Activated CD8-positive, alpha-beta memory T cell treated with anti-CD3 and anti-CD28 coated beads, Interleukin-2, amount 50 U/mL, for 1 hour (primary cell): ENCODE measurements around the gene GIGYF2.
"Not testable (repeated sequence)": the region's sequence is repeated elsewhere in the genome, so short reads cannot be mapped to it uniquely, and the experiment has no call there.

Experiments used
- DNase-seq: peaks from one replicate; pipeline ENCODE4 v3.0.0-alpha.2; 2020; ENCODE audit errors: extremely low read depth

The GIGYF2 gene

DNA sequence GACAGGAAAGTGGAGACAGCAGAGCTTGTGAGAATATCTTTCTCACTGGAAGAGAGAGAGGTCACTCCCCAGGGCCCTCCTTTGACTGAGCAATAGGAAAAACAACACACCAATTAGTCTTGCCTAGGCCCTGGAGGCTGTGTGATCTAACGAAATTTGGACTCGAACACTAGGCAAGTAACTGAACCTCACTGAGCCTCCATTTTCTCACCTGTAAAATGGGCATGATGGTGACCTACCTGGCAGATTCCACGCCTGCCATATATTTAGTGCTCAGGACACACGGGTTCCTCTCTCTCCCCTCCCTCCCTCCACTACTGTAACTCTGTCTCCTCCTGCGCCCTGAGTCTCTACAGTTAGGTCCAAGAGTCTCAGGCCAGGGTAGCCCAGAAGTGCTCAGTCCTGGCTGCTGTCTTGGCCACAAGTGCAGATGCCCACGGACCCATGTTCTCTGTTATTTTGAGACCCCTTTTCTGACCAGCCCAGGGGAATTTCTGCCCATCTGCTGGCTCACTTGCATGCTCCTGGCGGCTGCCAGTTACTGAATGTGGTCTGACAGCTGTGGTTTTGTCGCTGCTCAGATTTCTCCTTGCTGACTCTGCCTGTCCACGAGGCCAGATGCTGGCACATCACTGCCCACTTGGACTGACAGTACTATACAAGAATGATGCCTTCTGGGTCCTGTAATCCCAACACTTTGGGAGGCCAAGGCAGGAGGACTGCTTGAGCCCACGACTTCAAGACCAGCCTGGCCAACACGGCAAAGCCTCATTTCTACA is 9.6 kb upstream of the GIGYF2 start:
- no peak for DNase-seq

DNA sequence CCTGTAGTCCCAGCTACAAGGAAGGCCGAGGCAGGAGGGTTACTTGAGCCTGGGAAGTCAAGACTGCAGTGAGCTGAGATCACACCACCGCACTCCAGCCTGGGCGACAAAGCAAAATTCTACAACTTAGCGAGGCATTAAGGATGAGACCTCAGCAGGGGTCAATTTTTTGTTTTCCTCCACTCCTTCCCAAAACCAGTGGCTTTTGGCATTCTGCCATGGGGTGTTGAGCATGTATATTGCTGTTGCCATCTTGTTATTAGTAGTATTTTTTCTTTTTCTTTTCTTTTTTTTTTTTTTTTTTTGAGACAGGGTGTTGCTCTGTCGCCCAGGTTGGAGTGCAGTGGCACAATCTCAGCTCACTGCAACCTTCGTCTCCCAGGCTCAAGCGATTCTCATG is 8.9 kb upstream of the GIGYF2 start:
- no peak for DNase-seq

DNA sequence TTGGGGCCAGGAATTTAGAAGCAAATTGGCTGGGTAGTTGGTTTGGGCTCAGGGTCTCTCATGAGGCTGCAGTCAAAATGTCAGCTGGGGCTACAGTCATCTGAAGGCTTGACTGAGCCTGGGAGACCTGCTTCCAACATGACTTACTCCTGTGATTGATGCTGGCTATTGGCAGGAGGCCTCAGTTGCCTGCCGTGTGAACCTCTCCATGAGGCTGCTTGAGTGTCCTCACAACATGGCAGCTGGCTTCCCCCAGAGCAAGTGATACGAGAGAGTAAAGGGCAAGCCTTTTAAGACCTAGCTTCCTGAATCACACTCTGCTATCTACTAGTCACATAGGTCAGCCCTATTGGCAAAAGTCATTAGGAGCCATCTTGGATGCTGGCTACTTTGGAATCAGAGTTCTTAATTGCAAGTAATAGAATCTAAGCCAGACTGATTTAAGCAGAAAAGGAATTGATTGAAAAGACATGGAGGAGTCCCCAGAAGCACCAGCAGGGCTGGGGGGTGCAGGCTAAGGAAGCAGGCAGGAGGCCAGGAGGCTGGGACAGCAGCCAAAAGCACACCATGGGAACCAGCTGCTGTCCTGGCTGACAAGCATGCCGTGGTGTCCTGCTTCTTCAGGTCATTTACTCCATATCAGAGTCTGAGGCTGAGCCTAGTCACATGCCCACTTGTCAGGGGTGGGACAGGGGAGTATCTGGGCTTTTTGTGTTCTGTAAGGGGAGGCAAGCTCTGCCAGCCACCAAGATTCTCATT is 7.8 kb upstream of the GIGYF2 start:
- no peak for DNase-seq

DNA sequence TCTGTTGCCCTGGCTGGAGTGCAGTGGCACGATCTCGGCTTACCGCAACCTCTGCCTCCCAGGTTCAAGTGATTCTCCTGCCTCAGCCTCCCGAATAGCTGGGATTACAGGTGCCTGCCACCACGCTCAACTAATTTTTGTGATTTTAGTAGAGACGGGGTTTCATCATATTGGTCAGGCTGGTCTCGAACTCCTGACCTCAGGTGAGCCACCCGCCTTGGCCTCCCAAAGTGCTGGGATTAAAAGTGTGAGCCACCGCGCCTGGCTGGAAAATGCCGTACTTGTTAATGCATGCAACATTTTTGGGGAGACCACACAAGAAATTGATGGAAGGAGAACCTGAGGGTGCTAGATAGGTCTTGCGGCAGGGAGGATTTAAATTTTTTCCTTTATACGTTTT is 6.0 kb upstream of the GIGYF2 start:
- not testable (repeated sequence) for DNase-seq

DNA sequence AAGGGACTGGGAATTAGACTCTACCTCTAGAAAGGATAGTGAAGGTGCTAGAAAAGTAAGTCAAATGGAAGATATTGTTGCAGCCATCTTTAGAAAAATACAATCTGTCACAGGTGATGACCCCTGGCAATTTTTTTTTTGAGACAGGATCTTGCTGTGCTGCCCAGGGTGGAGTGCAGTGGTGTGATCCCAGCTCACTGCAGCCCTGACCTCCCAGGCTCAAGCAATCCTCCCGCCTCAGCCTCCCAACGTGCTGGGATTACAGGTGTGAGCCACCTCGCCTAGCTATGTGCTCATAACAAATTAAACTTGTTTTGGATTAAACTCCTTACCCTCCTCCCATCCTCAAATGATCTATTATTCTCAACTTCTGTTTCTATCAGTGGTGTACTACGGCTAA is 3.8 kb upstream of the GIGYF2 start:
- DNase-seq: no peak

DNA sequence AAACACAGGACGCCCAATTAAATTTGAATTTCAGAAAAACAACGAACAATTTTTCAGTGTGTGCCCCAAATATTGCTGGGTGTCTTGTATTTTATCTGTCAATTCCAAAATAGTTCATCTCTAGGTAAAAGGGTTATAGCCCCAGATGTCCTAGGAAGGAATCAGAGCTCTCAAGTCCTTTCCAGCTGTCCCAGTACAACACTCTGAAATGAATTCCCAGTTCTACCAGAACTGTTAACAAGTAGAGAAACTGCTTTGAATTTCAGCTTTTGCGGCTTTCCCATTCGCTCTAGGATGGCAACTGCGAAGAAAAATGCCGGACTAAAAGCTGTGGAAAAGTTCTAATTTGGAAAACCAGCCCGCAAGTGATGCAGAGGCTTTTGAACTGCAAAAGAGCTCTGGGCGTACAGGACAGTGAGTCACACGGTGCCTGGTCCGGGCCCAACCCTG is 497 bp upstream of the GIGYF2 start:
- no peak for DNase-seq

DNA sequence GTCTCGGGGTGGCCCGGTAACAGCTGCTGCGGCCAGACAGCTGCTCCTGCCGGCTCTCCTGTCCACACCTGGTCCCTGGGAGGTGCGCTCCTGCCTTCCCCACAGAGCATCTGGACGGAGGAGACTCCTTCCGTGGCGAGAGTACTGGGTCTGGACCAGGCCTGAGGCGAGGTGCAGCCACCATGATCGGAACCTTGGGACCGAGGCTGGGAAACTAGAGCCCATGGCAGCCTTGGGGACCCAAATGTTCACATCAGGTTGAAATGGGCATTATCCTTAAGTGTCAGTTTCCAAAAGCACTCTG is 628 bp downstream of the GIGYF2 start:
- no peak for DNase-seq

DNA sequence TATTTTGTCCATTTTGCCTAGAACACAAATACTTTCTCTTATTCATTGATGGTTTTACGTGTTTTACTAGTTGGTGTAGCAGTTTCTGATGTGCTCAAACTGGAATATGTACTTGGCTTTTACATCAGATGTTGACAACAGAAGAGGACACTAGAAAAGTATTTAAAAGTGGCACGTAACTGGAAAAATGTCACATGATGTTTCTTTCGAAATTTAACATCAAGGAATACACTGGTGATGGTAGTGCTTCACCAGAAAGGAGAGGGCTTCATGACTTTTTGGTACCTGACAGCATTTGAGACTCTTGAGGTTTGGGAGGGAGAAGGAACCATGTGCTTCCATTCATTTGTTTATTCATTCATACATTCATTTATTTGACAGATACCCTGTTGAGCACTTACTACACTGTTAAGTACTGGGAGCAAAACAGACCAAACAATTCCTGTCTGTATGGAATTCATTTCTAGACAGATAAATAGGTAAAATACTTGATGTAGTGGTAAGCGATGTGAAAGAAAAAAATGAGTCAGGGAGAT is 1.5 kb downstream of the GIGYF2 start:
- DNase-seq: no peak

DNA sequence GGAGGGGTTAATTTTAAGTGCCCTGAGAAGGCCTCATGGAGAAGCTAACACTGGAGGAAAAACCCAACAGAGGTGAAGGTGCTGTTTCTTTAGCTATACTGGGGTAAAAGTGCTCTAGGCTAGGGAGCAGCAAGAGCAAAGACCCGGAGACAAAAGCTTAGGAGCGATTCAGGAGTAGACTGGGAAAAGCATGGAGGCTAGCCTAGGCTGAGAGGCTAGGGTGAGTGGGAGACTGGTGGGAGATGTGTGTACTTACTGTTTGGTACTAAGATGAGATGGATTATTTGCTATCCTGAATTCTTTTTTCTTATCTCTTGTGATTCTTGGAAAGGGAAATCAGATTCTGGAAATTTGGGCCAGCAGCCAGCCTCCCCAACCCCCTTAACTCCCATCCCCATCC is 2.0 kb downstream of the GIGYF2 start:
- no peak for DNase-seq

DNA sequence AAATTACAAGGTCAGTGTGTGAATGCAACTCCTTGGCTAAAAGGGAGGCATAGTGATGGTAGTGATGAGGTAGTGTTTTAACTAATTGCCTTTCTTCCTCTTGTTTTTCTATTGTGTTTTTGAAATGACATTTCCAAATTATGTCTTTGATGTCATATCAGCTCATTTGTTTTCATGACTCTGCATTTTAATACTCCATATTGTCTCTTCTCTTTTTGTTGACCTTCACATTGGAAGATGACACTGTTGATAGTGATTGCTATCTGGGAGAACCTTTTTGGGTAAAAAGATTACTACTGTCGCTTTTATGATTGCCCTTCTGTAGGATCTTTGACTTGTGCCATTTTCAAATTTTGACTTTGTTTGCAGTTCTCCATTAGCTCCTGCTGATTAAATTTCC is 3.0 kb downstream of the GIGYF2 start:
- no peak for DNase-seq

DNA sequence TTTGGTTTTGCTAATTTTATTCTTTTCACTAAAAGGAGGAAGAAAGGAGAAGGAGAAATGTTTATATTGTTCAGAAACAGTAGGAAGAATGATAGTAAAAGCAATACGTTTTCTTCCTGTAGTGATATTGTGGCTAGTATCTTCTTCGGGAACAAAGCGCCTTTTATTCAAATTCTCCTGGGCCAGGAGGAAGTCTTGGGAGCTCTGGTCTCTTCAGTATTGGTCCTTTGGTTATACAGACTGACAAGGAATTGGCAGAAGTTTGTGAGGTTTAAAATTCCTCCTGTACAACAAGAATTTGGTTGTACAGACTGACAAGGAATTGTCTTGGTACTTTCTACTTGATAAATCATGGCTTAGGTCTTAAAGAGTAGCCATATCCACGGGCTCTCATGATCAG is 9.9 kb downstream of the GIGYF2 start:
- DNase-seq: no peak

DNA sequence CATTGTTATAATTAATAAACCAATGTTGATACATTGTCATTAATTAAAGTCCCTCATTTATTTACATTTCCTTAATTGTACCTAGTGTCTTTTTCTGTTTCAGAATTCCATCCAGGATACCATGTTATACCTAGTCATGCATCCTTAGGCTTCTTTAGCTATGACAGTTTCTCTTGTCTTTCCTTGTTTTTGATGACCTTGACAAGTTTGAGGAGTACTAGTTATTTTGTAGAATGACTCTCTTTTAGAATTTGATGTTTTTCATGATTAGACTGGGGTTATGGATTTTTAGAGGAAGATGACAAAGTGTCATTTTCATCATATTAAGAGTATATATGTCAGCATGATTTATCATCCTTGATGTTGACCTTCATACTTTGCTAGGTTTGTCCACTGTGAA is 16.4 kb downstream of the GIGYF2 start:
- DNase-seq: no peak

DNA sequence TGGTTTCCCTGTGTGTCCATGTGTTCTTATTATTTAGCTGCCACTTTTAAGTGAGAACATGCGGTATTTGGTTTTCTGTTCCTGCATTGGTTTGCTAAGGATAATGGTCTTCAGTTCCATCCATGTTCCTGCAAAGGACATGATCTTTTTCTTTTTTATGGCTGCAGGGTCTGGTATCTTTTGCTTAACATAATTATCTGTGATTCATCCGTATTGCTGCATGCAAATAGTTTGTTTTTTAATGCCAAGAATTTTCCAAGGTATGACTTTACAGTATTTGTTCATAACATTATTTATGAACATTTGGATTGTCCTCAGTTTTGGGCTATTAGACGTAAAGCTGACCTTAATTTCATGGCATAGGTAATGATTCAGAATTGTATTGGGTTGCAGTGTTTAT is 17.8 kb downstream of the GIGYF2 start:
- no peak for DNase-seq

DNA sequence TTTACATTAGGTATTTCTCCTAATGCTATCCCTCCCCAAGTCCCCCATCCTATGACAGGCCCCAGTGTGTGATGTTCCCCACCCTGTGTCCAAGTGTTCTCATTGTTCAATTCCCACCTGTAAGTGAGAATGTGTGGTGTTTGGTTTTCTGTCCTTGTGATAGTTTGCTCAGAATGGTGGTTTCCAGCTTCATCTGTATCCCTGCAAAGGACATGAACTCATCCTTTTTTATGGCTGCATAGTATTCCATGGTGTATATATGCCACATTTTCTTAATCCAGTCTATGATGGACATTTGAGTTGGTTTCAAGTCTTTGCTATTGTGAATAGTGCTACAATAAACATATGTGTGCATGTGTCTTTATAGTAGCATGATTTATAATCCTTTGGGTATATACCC is 22.9 kb downstream of the GIGYF2 start:
- not testable (repeated sequence) for DNase-seq

DNA sequence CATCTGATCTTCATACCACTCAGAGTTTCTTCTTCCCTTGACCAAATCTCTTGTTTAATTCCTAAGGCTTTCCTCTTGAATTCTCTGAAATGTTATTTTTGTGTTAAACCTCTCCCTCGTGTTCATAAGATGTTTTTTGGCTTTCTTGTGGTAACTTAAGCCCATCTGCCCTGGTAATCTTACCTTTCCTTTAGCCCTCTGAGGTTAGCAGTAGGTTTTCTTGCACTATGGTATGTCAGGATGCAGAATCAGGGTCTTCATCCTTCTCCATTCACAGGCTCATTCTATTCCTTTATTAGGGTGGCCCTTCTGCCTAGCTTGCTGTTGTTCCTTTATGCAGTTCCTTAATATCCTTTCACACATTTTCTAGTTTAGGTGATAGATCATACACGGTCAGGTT is 24.1 kb downstream of the GIGYF2 start:
- DNase-seq: no peak

DNA sequence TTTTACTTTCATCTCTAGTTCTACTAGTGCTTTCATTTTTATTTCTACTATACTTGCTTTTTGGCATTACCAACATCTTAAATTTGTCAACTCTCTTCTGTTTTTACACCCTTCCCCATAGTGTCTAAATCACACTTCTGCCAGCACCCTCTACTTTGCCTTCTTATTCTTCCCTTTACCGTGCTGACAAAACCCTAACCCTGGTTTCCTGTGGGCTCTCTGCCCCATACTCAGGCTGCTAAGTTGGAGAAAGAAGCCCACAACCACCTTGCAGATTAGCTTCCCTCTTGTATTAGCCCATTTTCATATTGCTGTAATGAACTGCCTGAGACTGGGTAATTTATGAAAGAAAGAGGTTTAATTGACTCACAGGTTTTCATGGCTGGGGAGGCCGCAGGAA is 24.8 kb downstream of the GIGYF2 start:
- no peak for DNase-seq

DNA sequence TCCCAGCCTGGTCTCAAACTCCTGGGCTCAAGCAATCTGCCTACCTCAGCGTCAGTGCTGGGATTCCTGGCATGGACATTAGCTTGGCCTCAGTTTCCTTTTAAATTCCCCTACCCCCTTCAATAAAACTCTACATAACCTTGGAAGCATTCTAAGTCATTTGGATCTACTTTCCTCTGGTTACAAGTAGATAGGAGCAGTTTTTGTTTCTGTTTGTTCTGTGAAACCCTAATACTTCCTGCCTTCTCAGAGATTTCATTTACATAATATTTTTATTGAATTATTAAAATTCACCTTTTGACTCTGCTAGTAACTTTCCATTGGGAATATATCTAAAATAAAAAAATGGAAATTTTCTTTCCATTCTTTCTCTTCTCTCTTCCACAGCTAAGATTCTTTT is 25.9 kb downstream of the GIGYF2 start:
- DNase-seq: no peak

DNA sequence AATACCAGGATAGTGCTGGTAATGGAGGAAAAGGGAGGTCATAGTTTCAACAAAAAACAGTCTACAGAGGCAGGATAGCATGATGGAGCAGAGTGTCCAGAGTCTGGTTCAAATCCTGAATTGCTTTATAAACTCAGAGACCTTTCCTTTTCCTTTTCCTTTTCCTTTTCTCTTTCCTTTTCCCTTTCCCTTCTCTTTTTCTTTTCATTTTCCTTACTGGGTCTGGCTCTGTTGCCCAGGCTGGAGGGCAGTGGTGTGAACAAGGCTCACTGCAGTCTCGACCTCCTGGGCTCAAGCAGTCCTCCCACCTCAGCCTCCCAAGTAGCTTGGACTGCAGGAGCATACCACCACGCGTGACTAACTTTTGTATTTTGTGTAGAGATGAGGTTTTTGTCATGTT is 31.7 kb downstream of the GIGYF2 start:
- no peak for DNase-seq

DNA sequence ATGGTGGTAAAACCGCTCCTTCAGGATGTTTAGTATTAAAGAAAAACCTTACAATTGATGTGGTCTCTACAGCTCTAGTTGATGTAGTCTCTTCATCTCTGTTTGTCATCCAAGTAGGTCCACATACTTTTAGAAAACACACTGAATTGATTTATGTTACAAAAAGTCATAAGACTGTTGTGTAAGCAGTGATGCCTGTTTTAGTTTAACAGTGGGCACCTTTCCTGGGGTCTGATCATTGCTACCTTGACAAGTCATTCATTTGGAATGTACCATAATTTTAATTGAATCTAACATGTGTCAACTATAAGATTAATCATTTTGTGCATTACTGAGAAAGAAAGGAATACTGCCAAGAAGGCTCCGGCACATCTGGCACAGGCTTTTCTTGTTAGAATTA is 34.3 kb downstream of the GIGYF2 start:
- no peak for DNase-seq

DNA sequence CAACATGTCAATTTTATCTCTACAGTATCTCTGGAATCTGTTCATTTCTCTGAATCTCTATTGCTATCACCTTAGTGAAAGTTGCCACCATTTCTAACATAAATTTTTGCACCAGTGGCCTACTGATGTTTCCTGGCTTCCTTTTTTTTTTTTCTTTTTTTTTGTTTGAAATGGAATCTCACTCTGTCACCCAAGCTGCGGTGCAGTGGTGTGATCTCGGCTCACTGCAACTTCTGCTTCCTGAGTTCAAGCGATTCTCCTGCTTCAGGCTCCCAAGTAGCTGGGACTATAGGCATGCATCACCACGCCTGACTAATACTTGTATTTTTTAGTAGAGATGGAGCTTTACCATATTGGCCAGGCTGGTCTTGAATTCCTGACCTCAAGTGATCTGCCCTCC is 44.2 kb downstream of the GIGYF2 start:
- no peak for DNase-seq

DNA sequence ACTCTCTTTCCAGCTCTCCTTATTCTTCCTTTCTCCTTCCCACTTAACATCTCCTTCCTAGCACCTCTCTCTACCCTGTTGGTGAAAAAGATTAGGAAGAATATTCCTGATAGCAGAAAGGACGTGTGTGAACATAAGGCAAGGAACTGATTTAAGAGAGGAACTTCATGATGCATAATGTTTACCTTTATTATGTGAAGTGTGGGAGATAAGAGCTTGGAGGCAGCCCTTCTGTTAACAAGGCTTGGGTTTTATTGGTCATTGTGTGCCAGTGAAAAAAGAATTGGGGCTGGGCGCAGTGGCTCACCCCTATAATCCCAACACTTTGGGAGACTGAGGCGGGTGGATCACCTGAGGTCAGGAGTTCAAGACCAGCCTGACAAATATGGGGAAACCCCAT is 44.8 kb downstream of the GIGYF2 start:
- DNase-seq: no peak

DNA sequence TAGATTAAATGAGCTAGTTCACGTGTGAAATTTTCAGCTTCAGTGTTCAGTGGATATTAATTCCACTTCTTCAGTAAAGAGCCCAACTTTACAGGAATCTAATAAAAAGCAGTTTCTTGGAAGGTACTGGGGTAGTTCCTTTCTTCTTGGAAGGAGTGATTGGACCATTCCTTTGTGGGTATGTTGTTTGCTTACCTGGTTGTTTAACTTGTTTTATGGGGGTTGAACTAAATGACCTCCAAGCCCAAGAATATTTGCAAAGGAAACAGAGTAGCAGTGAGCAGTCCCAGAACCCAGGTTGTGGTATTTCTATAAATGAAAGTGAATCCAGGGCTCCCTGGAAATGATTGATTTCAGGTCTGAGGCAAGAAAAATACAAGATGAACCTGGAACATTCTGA is 47.8 kb downstream of the GIGYF2 start:
- DNase-seq: no peak

DNA sequence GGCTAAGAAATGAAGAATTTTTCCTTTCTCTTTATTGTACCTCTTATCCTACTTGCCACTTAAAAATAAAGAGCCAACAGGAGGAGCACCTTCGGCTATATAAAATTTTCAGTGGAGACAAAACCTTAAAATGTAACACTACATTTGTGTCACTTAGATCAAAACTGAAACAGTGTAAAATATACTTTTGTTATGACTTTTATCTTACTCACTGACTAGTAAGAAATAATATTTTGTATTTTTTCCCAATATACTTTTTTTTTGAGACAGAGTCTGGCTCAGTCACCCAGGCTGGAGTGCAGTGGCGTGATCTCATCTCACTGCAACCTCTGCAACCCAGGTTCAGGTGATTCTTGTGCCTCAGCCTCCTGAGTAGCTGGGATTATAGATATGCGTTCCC is 50.9 kb downstream of the GIGYF2 start:
- no peak for DNase-seq
